Hepatic stellate cell (primary cell): ENCODE measurements around the gene C6orf136.
A peak's percentile ranks its signal among the peaks of the same experiment; 100 is the strongest.
"Not testable (repeated sequence)": the region's sequence is repeated elsewhere in the genome, so short reads cannot be mapped to it uniquely, and the experiment has no call there.

ENCODE experiments used
- DNase-seq: peaks from one replicate; pipeline ENCODE4 v3.0.0; 2011; ENCODE audit warnings: low spot score

C6orf136 gene

DNA sequence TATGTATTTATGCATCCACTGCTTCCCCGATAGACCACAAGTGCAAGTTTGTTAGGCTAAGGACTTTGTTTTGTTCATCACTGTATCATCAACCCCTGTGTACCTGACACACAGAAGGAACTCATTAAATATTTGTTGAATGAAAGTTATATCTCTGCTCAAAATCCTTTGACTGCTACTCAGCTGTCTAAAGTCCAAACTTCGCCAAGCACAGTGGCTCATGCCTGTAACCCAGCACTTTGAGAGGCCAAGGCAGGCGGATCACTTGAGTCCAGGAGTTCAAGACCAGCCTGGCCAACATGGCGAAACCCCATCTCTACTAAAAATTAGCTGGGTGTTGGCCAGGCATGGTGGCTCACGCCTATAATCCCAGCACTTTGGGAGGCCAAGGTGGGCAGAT is 11.0 kb downstream of the C6orf136 start:
- not testable (repeated sequence) for DNase-seq

DNA sequence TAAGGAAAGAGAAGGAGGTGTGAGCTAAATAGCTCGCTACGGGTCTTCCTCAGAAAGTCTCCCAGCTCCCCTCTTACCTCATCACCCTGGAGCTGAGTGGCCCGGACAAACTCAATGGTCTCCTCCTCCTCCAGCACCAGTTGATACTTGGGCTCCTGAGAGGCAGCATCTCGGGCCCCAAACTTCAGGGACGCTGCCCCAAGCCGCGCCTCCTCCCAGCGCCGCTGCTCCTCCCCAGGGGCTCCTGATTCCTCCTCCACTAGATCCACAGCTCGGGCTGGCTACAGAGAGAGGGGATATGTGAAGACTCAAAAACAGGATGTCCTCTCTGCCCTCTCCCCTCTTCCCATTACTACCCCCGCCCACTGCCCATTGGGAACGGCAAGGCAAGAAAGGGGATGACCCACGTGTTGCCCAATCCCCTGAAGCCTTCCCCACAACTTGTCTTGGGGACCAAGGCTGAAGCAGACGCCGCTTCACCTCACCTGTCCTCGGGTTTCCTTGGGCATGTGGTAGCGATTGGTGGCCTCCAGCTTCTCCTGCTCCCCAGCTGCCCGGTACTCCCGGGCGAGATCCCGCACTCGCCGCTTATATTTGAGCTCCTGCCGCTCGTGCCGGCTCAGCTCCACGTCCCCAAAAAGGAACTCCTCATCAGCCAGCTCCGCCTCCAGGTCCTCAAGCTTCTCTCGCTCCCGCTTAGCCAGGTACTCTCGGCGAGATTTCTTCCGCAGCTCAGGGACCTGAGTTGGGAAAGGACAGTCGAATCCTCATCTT is 18.2 kb downstream of the C6orf136 start:
- no peak for DNase-seq

DNA sequence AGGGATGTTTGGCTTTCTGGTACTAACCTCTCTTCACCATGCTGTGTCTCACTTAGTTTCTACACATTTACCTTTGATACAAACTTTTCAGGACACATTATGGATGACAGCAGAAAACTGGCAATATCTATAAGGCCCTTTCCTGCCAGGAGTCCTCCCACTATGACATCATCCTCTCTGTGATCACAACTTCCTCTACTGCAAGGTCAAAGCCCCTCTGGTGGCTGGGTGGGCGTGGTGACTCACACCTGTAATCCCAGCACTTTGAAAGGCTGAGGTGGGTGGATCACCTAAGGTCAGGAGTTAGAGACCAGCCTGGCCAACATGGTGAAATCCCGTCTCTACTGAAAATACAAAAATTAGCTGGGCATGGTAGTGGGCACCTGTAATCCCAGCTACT is 19.4 kb downstream of the C6orf136 start:
- DNase-seq = not testable (repeated sequence)

DNA sequence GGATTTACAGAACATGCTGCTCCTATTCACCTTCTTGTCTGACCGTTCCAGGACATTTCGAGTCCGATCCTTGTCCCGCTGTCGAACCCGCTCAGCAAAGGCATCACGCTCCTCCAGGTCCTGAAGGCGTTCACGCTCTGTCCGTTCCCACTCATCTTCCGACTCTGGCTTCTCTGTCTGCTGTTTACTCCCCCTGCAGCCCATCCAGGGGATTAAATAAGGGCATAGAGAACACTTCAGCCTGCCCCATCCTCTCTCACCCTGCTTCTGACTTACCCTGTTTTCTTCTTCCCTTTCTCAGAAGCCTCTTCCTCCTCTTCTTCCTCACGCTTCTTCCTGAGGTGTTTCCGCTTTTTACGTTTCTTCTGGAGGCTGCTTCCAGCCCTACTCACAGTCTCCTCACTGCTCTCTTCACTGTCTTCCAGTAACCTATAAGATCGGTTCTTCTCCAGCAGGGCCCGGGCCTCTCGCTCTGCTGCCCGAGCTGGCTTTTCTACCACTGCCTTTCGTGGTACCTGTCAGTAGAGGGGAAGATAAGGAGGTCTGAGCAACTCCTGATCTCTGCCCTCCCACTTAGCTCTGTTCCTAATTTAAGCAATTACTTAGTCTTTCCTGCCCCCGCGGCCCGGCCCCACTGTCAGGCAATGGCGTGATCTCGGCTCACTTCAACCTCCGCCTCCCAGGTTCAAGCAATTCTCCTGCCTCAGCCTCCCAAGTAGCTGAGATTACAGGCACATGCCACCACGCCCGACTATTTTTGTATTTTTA is 24.0 kb downstream of the C6orf136 start:
- DNase-seq = no peak

DNA sequence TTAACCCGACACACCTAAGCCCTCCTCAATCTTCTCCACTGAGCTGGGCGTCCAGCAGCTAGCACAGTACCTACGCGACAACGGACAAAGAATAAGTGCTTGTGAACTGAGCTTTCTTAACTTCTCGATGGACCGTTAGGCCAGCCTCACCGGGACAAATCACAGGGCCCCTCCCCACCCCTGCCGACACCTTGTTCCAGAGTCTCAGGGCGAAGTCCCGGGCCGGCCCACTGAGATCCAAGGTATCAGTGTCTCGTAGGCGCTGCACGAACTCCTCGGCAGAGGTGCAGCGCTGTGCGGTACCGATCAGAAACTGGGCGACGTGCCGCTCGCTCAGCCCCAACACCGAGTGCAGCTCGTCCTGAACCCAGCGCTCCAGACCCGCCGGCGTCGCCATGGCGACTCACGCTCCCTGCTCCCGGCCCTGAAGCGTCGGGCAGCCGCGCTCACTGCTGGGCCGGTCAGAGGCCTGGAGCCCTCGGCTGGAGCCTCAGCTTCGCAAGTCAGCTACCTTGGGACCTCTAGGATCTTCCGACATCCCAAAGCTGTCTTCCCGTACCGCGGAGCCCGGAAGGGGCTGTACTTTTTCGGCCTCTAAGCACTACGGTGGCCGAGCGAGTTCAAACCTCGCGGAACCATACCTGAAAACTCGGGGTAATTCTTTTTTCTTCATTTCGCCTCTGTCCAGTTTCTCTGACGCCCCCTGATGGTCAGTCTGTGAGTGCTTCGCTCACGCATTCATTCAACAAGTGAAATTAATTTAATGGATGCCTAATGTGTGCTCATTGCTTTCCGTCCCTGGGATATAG is 25.7 kb downstream of the C6orf136 start, which contains the start of gene DHX16:
DHX16 (minus strand) TSS at position 562 of the 809 bp plus-strand sequence; CDS start at position 397, 165 bp downstream.
- DNase-seq = peak; percentile 93

DNA sequence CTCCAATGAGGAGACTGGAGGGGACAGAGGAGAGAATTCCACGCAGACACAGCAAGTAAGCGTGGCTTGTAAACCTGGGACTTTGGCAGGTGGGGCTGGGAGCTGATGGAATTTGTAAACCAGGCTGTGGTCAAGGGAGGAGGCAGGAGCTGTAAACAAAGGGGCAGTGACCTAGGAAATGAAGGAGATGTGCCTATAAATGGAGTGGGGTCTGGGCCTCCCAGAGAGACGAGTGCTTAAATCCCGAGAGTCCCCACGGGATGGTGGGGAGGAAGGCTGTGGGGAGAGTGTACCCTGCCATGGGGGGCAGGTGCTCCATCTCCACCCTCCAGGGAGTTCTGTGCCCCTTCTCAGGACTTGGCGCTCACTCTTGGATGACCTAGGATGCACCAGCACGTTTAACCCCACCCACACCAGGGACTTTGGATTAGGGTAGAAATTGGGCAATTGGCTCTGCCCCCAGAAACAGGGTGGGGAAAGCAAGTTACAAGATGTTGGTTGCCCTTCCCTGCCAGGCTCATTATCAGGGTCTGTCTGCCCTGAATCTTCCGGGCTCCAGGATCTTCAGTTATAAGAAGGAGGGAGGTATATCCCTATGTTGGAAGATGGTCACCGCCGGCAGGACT is 29.8 kb downstream of the C6orf136 start:
- no peak for DNase-seq

DNA sequence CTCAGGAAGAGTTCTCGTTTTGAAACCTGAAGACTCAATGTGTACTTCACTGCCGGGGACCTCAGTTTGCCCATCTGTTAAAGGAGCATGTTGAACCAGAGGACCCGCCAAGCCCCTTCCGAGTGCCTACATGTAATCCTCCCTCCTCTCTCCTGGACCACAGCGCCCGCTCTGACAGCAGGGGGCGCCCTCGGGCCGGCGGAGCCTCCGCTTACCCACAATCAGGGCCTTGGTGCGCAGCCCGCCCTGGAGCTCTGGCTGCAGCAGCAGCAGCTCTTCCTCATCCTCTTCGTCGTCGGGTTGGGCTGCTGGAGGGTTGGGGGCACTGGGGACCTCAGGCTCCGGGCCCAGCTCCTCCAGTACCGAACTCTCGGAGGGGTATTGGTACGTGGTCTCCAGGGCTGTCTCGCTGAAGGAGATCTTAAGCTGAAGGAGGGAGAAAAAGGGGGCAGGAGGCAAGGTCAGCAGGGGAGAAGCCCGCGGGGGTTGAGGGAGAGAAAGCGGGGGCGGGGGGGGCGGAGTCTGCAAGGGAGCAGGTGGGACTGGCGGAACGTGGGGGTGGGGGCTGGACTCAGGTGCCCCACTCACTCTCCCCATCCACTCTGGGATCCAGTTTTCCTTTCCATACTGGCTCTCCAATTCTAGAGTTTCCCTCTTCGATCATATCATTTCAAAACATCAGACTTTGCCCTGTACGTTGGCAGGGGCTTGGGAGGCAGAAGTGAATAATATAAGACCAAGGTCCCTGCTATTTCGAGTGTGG is 32.2 kb downstream of the C6orf136 start:
- DNase-seq = peak; percentile 83

DNA sequence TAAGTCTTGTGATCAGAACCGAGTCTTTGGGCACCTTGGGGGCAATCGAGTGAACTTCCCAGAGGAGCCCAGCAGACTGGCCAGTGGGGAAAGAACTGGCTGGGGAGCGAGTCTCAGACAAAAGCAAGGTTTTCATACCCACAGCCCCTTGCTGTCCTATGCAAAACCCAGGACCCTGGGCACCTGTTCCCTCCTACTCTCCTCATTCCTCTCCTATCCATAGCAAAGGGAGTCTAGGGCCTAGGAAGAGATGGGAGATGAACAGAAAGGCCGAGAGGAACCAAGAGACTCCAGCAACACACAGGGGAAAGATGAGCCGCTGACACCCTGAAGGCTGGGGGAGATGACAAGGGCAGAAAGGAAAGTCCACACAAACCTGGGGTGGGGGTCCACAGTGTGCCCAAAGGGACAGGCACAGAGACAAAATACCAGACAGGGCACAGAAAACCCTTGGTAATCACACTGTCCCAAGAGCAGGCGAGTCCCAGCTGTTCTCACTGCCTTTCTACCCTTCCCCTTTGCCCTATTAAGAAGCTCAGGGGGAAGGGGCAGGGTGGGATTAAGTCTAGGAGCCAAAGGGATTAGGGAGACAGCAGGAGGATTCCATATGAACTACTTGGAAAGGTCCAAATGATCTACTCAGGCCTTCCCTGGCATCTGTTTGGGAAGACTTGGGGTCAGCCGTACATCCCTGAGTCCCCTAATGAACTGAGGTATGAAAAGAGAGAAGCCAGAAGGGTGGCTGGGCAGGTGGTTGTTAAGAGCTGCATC is 33.0 kb downstream of the C6orf136 start:
- DNase-seq = no peak

DNA sequence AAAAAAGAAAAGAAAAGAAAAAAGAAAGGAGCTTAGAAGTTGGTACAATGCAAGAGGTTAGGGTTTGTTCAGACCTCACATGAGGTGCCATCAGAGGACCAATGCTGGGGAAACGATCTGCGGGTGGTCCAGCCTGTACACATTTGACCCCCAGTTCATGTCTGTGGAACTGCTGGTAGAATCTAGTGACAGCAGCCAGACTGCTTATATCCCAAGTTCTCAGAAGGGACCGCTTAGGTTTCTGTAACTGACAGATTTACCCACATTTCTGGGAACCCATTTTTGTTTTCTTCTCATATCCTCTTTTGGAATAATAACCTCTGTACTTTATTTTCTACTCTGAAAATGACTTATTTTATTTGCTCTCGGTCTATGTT is 34.8 kb downstream of the C6orf136 start:
- no peak for DNase-seq

DNA sequence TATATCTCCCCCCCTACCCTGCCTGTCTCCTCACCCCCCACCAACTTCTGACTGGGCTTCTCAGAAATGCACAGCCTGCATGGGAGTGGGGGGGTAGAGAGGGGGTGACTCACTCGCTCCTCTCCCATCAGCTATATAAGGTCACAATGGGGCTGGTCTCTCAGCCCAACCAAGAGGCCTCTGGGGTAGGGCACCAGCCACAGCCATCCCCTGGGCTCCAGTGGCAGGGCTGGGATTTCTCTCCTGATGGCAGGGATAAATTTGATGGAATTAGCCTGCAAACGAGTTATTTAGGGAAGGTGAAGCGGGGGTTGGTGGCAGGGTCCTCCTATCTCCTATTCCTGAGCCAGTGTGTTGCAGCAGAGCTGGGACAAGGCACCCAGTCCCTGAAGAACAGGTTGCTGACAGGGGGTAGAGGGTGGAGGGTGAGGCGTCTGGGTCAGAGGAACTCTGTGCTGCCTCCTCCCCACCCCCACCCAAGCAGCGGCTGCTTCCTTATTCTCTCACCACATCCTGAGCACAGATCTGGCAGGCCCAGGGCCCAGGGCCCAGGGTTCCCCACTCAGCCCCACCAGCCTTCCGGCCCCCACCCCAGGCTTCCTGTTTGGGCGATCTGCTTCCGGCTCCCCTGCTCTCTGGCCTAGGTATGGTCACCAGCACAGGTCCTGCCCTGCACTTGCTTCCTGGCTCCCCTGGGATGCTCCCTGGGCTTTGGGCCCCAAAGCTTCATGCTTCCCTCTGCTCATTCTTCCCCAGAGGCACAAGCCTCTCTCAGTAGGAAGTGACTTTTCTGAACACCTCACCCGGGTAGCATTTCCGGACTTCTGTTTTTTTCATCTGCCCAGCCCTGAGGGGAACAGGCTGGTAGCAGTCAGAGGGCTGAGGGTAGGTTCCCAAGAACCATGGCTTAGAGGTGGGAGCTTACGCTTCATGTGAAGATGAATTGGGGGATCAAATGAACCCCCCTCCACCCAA is 35.5 kb downstream of the C6orf136 start:
- peak; percentile 95 for DNase-seq

DNA sequence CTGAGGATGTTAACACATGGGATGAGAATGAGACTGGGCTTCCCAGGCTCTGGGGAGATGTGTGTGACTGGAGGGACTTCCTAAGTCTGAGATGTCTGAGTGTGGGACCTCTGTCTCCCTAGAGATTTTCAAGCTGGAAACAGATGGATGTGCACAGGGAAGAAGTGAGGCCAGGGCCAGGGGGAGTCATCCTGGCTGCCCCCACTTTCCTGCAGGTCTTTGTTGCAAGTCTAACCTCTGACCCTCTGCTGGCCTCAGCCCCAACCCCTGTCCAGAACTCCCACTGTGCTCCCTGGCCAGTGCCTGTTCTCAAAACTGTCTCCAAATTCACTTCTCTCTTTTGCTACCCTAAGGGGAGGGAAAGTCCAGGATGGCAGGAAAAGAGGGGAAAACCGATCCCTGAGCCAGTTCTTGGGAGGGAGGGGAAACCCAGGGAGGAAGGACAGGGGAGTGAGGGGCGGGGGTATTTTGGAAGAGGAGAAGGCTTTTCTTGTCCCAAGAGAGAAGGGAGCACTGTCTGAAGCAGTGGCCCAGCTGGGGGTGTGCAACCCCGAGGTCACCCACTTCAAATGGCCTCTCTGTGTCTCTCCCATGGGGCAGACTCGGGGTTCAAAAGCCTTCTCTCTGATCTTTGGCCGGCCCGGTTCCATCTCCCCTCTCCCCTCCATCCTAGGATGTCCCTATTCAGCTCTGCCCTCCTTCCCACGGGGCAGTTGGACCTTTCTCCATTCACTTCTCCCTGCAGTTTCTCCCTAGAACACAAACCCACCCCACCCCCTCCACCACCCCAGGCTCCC is 36.4 kb downstream of the C6orf136 start:
- DNase-seq = no peak

DNA sequence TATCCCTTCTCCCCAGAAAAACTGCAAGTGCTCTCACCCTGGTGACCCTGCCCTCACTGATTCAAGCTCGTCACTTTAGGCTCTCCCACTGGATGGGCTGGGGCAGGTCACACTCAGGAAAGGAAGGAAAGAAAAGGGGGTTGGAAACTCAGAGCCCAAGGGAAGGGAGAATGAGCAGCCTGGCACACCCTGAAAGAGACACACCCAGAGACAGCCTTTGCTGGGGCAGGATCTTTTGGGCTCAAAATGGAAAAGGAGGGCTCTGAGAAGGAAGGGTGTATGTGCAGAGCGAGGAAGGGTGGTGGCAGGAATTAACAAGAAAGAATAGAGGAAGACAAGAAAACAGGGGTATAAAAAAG is 37.0 kb downstream of the C6orf136 start:
- no peak for DNase-seq

DNA sequence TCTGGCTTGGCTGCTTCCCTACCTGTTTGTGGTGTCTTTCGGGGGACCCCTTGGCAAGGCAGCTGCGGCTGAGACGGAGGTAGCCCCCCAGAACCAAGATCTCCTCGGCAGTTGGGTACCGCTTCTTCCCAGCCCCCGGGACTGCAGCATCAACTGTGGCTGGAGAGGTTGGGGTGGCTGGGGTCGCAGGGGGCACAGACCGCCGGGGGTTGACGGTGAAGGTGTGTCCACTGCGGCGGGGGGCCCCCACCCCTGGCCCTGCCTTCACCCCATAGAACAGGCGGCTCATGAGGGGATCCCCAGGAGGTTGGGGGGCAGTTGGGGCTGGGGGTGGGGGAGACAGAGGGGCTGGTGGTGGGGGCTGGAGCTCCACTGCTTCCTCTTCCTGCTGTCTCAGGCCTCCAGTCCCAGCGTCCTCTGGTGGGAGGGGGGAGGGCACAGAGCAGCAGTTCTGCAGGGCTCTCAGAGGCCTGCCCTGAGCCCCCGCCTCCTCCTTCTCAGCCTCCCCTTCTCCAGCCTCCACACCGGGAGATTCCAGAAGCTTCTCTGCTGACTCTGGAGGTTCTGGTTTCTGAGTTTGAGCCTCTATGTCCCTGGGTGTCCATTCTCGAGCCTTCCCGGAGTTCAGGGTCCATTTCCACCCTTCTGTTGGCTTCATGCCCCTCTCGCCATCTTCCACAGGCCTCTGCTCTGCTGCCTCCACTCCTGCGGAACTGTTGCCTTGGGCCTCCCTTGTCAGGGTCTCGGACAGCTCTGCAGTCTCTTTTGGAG is 37.6 kb downstream of the C6orf136 start:
- DNase-seq = peak; percentile 53

DNA sequence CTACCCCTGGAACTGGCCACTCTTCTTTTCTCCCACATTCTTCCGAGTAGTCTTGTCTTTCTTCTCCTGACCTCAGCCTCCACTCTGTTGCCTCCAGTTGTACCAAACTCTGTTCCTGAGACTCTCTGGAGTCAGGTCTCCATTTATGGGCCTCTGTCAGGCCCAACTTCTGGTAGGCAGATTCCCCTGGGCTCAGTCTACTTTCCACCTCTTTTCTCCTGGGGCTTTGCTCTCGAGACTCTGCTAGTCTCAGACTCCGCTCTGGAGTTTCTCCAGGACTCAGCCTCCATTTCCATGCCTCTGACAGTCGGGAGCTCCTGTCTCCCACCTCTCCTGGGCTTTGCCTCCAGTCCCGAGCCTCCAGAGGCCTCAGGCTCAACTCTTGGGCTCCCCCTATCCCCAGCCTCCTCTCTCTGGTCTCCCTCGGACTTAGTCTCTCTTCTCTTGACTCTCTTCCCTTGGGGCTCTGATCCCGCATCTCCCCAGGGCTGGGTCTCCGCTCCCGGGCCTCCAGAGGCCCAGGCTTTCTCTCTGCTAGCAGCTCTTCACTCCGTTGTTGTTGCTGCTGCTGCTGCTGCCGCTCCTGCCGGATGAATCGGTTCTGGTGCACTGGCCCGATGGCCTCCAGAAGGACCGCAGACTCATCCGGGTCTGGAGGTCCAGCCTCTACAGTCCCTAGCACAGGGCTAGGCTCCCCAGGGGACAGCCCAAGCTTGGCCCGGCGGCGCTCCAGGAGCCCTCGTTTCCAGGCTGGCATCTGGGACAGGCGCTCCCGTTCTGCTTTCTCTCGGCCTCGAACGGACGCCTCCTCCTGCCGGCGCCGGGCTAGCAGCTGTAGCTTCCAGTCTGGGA is 38.5 kb downstream of the C6orf136 start:
- DNase-seq = no peak

DNA sequence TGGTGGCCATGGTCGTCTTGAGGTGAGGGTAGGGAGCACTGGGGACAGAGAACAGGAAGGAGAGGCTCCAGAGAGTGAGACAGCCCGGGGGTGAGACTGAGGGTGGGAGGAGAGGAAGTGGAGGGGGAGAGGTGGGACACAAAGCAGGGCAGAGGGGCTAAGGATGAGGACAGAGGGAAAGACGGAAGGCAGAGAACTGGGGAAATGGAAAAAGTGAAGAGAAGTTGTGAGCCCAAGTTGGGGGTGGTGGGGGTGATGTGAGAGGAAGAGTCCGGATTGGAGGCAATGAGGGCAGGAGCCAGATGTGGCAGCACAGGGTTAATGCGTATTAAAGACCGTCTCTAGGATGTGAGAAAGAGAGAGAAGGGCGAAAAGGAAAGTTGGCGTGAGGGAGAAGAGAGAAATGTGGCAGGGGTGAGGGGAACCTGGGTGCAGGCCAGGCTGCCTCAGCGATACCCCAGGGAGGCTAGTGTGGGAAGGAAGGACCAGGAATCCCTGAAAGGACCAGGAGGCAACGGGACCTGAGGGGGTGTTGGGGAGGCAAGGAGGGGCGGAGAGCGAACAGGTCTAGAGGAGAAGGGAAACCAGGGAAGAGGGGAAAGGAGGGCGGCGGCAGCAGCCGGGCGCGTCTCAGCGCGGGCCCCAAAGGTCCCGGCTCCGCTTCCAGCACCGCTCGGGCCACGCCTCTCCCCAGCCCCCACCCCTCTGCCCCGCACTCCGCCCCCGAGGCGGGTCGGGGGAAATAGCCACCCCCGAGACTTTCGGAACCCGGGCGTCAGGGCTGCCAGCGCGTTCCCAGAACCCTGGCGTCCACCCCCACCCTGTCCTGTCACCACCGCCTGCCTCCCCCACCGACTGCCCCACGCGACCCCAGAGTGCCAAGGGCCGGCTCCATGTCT is 39.3 kb downstream of the C6orf136 start, which contains the start of gene PPP1R18:
PPP1R18 (minus strand) TSS at position 637 of the 899 bp plus-strand sequence; CDS start at position 10, 627 bp downstream.
- DNase-seq = peak; percentile 73
